ENCODE results near the gene TMEM86B. TPM values are rescaled to one million over a fixed set of nuclear protein-coding genes. Genes with fewer than 3 reads are reported as not detected.

TMEM86B gene, protein sequence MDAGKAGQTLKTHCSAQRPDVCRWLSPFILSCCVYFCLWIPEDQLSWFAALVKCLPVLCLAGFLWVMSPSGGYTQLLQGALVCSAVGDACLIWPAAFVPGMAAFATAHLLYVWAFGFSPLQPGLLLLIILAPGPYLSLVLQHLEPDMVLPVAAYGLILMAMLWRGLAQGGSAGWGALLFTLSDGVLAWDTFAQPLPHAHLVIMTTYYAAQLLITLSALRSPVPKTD
- 3.2 to 7.0 TPM (median 4.7 TPM) in 5 replicates for total RNA-seq (2022; extraction: Qiagen RNA extraction; ENCODE audit: low read depth)

DNA sequence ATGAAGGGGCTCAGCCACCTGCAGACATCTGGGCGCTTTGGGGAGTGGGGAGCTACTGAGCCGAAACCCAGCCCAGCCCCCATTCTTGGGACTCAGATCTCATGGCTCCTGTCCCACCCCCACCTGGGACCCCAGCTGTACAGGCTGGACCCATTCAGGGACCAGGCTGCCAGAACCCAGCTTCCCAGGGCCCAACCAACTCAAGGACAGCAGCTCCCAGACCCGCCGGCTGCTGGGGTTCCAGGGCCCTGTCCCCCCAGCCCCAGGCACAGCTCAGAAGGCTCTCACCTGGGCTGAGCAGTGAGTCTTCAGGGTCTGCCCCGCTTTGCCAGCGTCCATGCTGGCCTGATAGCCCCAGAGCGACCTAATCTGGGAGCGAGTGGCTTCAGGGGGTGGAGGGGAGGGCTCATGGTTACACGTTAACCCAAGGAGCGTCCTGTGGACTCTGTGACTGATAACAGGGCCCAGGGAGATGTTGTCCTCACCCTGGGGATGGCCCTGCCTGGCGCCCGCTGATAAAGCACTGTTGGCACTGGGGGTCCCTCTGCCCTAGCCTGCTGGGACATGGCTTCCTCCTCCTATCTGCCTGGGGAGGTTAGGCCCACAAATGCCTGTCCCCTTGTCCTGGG lies at the start of gene TMEM86B:
TSS of gene TMEM86B (minus strand) at position 361 of the 629 bp plus-strand sequence. CDS start at position 339, 22 bp downstream.

DNA sequence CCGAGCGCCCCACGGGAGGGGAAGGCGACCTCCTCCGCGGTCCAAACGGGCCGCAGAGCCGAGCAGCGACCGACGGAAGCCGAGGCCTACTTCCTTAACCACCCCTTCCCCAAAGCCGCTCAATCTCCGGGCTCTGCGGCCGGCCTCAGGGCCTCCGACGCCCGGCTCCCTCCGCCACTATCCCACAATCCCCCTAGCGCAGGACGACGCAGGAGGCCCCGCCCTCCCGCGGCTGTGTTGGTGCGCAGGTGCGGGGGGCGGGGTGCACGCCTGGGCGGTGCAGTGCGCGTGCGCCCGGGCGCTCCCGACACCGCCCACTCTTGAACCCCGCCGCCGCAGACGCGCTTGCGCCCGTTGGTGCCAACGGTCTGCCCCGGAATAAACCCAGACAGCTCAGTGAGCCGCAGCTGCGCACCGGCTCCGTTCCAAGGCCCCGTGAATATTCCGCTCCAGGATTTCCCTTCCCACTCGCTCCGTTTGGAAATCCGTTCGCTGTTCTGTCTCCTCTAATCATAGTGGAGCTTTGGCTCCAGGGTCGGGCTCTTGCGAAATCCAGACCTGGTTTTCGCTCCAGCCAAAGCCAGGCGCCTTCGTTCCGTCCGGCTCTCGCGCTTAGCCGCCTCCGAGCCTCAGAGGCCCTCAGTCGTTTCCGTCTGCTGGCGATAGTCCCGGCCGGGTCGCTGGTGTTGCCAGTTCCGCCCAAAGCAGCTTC lies 30.4 kb upstream of the TMEM86B start, which contains the start of gene PPP6R1:
TSS of gene PPP6R1 (minus strand) at position 190 of the 712 bp plus-strand sequence. CDS start 11,914 bp downstream, outside the sequence.

DNA sequence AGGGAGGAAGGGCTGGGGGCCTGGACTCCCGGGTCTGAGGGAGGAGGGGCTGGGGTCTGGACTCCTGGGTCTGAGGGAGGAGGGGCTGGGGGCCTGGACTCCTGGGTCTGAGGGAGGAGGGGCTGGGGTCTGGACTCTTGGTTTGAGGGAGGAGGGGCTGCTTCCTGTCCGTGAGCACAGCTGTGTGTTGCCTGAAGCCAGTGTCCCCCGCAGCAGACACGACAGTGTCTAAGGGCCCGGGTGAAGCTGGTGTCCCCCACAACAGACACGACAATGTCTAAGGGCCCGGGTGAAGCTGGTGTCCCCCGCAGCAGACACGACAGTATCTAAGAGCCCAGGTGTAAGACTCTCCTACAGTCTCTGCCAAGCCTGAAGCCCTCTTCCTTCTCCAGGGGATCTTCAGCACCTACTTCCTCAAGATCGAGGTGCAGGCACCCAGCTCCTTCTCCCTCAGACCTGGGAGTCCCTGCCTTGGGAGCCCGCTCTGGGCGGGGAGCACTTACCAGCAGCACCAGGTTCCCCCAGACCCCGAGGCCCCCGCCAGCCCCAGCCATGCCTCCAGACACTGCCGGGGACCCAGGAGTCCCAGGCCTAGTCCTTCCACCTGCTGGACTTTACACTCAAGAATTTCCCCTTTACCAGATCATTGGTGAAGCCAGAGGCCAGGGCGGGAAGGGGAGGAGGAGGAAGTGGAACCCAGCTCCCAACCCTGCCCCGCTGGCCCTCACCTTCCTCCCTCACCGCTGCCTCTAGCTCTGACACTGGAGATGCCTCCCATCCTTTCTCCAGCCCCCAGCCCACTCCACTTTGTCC lies 19.5 kb downstream of the TMEM86B start, which contains the start of gene PTPRH:
TSS of gene PTPRH (minus strand) at position 622 of the 813 bp plus-strand sequence. CDS start at position 554, 68 bp downstream.

DNA sequence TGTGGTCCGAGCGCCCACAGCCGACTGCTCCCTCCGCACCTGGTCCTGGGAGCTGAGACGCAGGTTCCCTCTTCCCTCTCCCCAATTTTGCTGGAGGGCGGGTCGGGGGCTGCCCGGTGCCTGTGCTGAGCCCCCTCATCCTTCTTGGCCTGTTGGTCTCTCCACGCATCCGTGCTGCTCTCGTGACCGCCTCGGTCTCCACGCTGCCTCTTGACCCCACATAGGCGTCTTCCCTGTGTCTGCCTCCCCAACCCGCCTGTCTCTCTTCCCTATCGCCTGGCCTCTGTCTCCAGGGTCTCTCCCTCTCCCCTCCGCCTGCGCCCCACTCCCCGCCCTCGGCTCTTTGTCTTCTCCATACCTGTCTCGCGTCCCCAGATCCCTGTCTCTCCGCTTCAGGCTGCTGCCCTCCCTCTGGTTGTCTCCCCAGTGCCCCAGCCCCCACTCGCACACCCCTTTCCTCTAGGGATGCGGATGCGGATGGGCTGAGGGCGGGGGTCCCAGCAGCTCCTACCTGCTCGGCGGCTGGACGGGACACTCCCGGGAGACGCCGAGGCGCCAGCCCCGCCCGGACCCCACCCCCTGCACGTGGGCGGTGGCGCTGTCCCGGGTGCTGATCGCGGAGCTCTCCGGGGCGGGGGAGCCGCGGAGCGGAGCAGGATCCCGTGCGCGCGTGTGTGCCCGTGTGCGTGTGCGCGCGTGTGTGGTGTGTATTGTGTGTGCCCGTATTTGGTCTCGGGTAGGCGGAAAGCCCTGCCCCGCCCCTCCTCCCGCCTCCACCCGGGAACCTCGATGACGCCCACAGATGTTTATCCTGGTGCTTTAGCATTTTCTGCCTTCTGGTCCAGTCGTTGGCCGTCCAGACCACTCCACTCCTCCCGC lies 48.7 kb downstream of the TMEM86B start, which contains the start of gene SYT5:
TSS of gene SYT5 (minus strand) at position 684 of the 879 bp plus-strand sequence. CDS start 1,248 bp downstream, outside the sequence.

Other genes with a start within 250 kb of the TMEM86B start
- 0.07 to 0.15 TPM (median 0.12 TPM) in 4 of 5 replicates, not detected in the other for gene GP6, start 190.5 kb downstream of the TMEM86B start, total RNA-seq (2022; extraction: Qiagen RNA extraction; ENCODE audit: low read depth)
- 16.7 to 21.1 TPM (median 20.7 TPM) in 5 replicates for gene RDH13, start 165.6 kb downstream of the TMEM86B start, total RNA-seq (2022; extraction: Qiagen RNA extraction; ENCODE audit: low read depth)
- gene EPS8L1, start 152.9 kb downstream of the TMEM86B start, total RNA-seq (2022; extraction: Qiagen RNA extraction; ENCODE audit: low read depth), result 2.8 to 5.9 TPM (median 5.7 TPM) in 5 replicates
- 57.3 to 91.8 TPM (median 81.7 TPM) in 5 replicates for gene PPP1R12C, start 111.1 kb downstream of the TMEM86B start, total RNA-seq (2022; extraction: Qiagen RNA extraction; ENCODE audit: low read depth)
- 116 to 141 TPM (median 128 TPM) in 5 replicates for gene TNNT1, start 79.6 kb downstream of the TMEM86B start, total RNA-seq (2022; extraction: Qiagen RNA extraction; ENCODE audit: low read depth)
- gene TNNI3, start 71.0 kb downstream of the TMEM86B start, total RNA-seq (2022; extraction: Qiagen RNA extraction; ENCODE audit: low read depth), result 7.0 to 9.0 TPM (median 8.4 TPM) in 5 replicates
- 5.6 to 6.5 TPM (median 6.0 TPM) in 5 replicates for gene DNAAF3, start 62.1 kb downstream of the TMEM86B start, total RNA-seq (2022; extraction: Qiagen RNA extraction; ENCODE audit: low read depth)
- gene SYT5, start 48.5 kb downstream of the TMEM86B start, total RNA-seq (2022; extraction: Qiagen RNA extraction; ENCODE audit: low read depth), result 2.5 to 5.1 TPM (median 3.9 TPM) in 5 replicates
- 3.7 to 7.4 TPM (median 4.9 TPM) in 5 replicates for gene PTPRH, start 19.3 kb downstream of the TMEM86B start, total RNA-seq (2022; extraction: Qiagen RNA extraction; ENCODE audit: low read depth)
- 93.5 to 137 TPM (median 122 TPM) in 5 replicates for gene PPP6R1, start 30.3 kb upstream of the TMEM86B start, total RNA-seq (2022; extraction: Qiagen RNA extraction; ENCODE audit: low read depth)
- 118 to 148 TPM (median 139 TPM) in 5 replicates for gene HSPBP1, start 51.3 kb upstream of the TMEM86B start, total RNA-seq (2022; extraction: Qiagen RNA extraction; ENCODE audit: low read depth)
- gene BRSK1, start 55.2 kb upstream of the TMEM86B start, total RNA-seq (2022; extraction: Qiagen RNA extraction; ENCODE audit: low read depth), result 3.4 to 5.4 TPM (median 4.8 TPM) in 5 replicates
- not detected in 5 replicates for gene TMEM150B, start 96.6 kb upstream of the TMEM86B start, total RNA-seq (2022; extraction: Qiagen RNA extraction; ENCODE audit: low read depth)
- 7.5 to 12.2 TPM (median 9.8 TPM) in 5 replicates for gene KMT5C, start 111.1 kb upstream of the TMEM86B start, total RNA-seq (2022; extraction: Qiagen RNA extraction; ENCODE audit: low read depth)
- gene COX6B2, start 126.0 kb upstream of the TMEM86B start, total RNA-seq (2022; extraction: Qiagen RNA extraction; ENCODE audit: low read depth), result 0.93 to 1.6 TPM (median 1.0 TPM) in 5 replicates
- gene GARIN5B, start 134.5 kb upstream of the TMEM86B start, total RNA-seq (2022; extraction: Qiagen RNA extraction; ENCODE audit: low read depth), result 0.11 to 0.24 TPM (median 0.18 TPM) in 5 replicates
- gene IL11, start 141.7 kb upstream of the TMEM86B start, total RNA-seq (2022; extraction: Qiagen RNA extraction; ENCODE audit: low read depth), result 80.6 to 115 TPM (median 100 TPM) in 5 replicates
- gene TMEM190, start 148.1 kb upstream of the TMEM86B start, total RNA-seq (2022; extraction: Qiagen RNA extraction; ENCODE audit: low read depth), result 1.2 to 3.3 TPM (median 2.2 TPM) in 5 replicates
- 2.3 to 10.5 TPM (median 6.4 TPM) in 5 replicates for gene TMEM238, start 155.5 kb upstream of the TMEM86B start, total RNA-seq (2022; extraction: Qiagen RNA extraction; ENCODE audit: low read depth)
- gene RPL28, start 157.2 kb upstream of the TMEM86B start, total RNA-seq (2022; extraction: Qiagen RNA extraction; ENCODE audit: low read depth), result 2,493 to 3,190 TPM (median 2,735 TPM) in 5 replicates
- 269 to 476 TPM (median 433 TPM) in 5 replicates for gene UBE2S, start 179.0 kb upstream of the TMEM86B start, total RNA-seq (2022; extraction: Qiagen RNA extraction; ENCODE audit: low read depth)
- 0.01 TPM in 1 of 5 replicates, not detected in the others for gene SHISA7, start 214.5 kb upstream of the TMEM86B start, total RNA-seq (2022; extraction: Qiagen RNA extraction; ENCODE audit: low read depth)
- gene ISOC2, start 232.9 kb upstream of the TMEM86B start, total RNA-seq (2022; extraction: Qiagen RNA extraction; ENCODE audit: low read depth), result 54.0 to 64.5 TPM (median 63.3 TPM) in 5 replicates
- not detected in 5 replicates for gene C19orf85, start 236.0 kb upstream of the TMEM86B start, total RNA-seq (2022; extraction: Qiagen RNA extraction; ENCODE audit: low read depth)
- gene ZNF628, start 247.9 kb upstream of the TMEM86B start, total RNA-seq (2022; extraction: Qiagen RNA extraction; ENCODE audit: low read depth), result 3.7 to 10.2 TPM (median 6.9 TPM) in 5 replicates

Data from A549 treated with DMSO at 1 μM for 4 hours (cell line).